Measurements from ENCODE around the gene ACP2.

ACP2 gene

GRCh38 chr11:47244448-47245350, 3.9 kb downstream of the ACP2 start:
- no peak for DNase-seq (ENCODE audit: low read depth in 2 of 2, low spot score in 1 of 2)

DNA sequence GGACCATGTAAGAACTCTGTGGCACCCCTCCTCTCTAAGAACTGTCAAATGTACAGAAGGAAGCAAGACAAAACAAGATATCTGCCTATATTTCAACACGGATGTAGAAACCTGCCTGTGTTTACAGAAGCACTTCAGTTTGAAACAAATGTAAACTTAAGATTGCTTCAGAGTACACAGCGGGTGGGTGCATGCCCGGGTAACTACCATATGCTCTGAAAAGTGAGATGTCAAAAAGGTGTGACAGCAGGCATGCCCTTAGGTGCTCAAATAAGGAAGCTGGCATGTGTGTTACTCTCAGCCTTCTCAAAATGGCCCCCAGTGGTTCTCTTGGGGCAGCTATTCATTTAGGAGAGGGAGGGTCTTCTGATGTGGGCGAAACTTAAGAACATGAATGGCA, 5.2 kb downstream of the ACP2 start:
- no peak for DNase-seq (ENCODE audit: low read depth in 2 of 2, low spot score in 1 of 2)

DNA sequence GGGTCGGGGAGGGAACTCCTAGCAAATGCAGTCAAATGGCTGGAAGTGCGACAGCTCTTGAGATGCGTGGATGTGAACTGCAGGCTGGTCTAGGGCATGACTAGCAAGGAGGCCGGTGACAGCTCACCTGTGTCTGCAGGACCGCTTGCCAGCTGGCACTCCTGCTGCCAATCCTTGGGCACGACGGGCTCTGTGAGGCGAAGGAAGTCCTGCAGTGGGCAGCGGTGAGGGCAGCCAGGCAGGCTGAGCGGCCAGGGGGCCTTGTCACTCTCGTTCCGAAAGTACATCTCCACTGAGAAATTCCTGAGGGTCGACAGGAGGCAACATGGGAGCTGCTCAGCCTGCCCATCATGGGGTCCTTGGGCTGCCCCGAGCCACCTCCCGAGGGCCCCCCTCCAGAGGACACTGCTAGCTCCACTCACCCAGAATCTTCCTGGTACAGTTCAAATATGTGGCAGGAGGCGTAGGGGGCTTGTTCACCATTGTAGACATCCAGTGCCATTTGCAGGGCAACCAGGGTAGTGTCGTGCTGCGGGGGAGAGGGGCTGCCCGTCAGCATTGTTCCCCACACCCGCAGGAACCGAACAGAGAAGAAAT, 5.9 kb downstream of the ACP2 start:
- DNase-seq (ENCODE audit: low read depth in 2 of 2, low spot score in 1 of 2): no peak

- no peak for DNase-seq (ENCODE audit: low read depth in 2 of 2, low spot score in 1 of 2)
Observed at GRCh38 chr11:47241841-47242301, 6.7 kb downstream of the ACP2 start.

GRCh38 chr11:47239852-47240251, 8.8 kb downstream of the ACP2 start:
- no peak for DNase-seq (ENCODE audit: low read depth in 2 of 2, low spot score in 1 of 2)

GRCh38 chr11:47236482-47236881, 12.1 kb downstream of the ACP2 start:
- DNase-seq (ENCODE audit: low read depth in 2 of 2, low spot score in 1 of 2): no peak

DNA sequence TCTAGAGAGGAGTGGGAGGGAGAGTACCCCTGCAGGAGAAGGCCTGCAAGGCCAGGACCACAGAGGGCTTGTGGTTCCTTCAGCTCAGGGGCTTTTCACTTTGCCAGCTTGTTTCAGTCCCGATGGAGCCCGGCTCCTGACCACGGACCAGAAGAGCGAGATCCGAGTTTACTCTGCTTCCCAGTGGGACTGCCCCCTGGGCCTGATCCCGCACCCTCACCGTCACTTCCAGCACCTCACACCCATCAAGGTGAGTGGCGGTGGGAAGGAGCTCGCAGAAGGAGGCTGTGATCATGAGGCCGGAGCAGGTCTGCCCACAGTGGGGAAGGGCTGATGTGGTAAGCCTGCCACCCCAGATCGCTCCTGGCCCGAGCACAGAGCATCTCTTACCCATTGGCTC, 13.5 kb downstream of the ACP2 start:
- DNase-seq (ENCODE audit: low read depth in 2 of 2, low spot score in 1 of 2): no peak

DNA sequence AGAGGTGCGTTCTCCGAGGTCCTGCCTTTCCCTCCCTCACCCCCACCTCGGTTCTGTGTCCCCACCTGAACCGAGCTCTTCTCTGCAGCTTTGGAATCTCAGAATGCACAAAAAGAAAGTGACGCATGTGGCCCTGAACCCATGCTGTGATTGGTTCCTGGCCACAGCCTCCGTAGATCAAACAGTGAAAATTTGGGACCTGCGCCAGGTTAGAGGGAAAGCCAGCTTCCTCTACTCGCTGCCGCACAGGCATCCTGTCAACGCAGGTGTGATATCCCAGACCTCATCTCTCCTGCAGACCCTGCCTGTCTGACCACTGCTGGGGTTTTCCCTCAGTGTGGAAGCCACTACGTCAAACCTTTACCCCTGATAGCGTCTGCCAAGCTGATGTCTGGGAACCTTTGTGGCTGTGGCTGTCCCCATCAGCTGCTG, 13.9 kb downstream of the ACP2 start:
- no peak for DNase-seq (ENCODE audit: low read depth in 2 of 2, low spot score in 1 of 2)

DNA sequence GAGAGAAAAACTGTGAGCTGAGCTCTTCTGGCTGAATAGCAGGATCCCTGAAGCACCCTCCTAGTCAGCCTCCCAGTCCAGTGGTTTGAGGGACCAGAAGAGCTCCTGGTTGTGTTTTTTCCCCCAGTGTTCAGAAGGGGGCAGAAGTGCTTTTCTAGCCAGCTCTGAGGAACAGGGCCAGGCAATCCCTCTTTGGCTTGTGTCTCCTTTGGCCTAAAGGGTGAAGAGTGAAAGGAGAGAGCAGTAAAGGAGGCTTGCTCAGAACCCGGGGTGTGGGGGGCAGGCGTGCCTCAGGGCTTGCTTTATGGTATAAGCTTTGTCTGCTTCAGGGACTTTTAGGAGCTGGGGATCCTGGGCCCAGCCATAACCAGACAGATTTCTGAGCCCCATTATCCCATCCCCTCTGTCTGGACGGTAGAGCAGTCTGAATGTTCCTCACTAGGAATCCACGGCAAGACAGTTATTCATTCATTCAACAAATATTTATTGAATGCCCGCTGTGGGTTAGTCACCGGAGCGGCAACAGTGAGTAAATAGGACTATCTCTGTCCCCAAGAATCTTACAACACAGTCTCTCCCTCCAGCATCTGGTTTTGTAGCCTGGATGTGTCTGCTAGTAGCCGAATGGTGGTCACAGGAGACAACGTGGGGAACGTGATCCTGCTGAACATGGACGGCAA, 14.5 kb downstream of the ACP2 start:
- DNase-seq (ENCODE audit: low read depth in 2 of 2, low spot score in 1 of 2): no peak

DNA sequence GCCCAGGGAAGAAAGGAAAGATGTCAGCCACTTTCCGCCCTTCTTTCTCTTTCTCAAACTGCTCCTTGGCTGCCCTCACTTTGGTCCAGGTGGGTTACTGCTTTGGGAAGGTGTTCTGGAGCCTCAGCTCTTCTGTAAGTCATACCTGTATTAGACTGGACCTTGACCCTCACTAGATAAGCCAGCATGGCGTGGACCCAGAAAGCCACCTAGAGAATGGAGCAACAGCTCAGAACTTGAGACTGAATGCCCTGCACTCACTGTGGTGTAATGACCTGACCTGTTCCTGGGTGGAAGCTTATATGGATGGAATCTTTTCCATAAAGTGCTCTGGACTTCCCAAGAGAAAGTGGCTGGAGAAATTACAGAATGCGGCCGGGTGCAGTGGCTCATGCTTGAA, 15.6 kb downstream of the ACP2 start:
- DNase-seq (ENCODE audit: low read depth in 2 of 2, low spot score in 1 of 2): no peak

GRCh38 chr11:47229161-47229560, 19.5 kb downstream of the ACP2 start:
- DNase-seq (ENCODE audit: low read depth in 2 of 2, low spot score in 1 of 2): no peak

GRCh38 chr11:47225552-47226400, 22.8 kb downstream of the ACP2 start:
- no peak for DNase-seq (ENCODE audit: low read depth in 2 of 2, low spot score in 1 of 2)

DNA sequence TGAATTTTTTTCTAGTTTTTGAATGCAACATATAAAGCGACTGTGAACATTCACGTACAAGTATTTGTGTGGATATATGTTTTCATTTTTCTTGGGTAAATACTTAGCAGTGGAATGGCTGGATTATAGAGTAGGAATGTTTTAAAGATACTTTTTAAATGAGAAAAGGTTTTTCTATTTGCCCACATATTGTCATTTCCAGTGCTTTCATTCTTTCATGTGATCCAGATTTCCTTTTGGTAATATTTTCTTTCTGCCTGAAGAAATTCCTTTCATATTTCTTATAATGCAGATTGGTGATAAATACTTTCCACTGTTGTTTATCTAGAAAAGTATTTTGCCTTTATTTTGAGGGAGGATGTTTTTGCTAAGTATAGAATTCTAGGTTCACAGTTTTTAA, 25.9 kb downstream of the ACP2 start:
- DNase-seq (ENCODE audit: low read depth in 2 of 2, low spot score in 1 of 2): no peak

- no peak for DNase-seq (ENCODE audit: low read depth in 2 of 2, low spot score in 1 of 2)
Observed at GRCh38 chr11:47220401-47220821, 28.2 kb downstream of the ACP2 start.

GRCh38 chr11:47216121-47216798, 32.4 kb downstream of the ACP2 start:
- peak; percentile 37 to 55 for DNase-seq (ENCODE audit: low read depth in 2 of 2, low spot score in 1 of 2)

DNA sequence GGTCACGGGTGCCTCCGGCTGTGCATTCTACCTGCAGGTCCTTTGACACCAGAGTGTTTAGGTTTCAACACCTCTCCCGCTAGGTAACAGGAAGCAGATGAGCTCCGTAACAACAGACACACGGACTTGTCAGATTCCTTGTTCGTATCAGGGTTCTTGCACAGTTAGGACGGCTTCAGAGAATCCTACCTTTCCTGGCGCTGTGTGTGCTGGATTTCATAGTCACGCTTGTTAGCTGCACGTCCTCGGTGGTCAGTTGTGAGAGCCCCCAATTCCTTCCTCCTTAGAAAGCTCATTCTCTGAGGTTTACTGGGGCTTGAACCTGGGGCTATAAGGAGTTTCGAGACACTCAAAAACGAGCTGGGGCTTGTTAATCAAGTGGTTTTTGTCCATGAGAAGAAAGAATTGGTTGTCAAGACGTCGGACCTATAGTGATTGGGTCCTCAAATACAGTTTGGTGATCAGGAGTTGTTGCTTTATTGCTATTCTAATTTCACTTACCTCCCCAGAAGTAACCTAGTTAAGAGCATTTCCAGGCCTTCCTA, 33.2 kb downstream of the ACP2 start:
- DNase-seq (ENCODE audit: low read depth in 2 of 2, low spot score in 1 of 2): no peak

DNA sequence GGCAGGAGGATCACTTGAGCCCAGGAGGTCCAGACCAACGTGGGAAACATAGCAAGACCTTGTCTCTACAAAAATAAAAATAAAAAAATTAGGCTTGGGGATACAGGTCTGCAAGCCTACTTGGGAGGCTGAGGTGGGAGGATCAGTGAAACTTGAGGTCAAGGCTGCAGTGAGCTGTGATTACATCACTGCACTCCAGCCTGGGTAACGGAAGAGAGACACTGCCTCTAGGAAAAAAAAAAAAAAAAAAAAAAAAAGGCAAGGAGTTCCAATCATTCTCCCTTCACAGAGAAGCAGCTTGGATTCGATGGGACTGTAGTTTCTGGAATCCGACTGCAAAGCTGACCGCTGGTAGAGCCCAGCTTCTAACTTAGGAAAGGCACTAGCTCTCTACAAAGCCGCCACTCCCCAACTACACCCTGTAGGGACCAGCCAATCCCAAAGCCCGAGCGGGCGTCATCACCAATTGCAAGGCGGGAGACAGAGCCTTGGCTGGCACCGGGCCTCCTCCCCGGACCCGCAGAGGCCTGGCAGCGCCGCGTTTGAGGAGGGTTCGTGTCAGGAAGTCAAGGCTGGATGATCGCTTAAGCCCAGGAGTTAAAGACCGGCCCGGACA, 34.6 kb downstream of the ACP2 start:
- DNase-seq (ENCODE audit: low read depth in 2 of 2, low spot score in 1 of 2): peak; percentile 67 to 68

DNA sequence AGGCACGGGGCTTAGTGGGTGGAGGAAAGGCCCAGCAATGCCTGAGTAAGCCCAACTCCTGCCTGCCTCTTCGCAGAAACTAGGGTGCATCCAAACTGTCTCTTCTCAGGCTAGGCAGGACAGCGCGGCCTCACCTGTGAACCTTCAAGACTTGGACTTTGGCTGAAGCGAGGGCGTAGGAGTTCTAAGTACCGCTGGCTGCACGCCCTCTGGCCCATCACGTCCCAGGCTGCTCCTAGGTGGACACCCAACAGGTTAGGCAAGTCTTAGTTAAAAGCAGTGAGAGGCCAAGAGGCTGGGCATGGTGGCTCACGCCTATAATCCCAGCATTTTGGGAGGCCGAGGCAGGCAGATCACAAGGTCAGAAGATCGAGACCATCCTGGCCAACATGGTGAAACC, 35.7 kb downstream of the ACP2 start:
- no peak for DNase-seq (ENCODE audit: low read depth in 2 of 2, low spot score in 1 of 2)

DNA sequence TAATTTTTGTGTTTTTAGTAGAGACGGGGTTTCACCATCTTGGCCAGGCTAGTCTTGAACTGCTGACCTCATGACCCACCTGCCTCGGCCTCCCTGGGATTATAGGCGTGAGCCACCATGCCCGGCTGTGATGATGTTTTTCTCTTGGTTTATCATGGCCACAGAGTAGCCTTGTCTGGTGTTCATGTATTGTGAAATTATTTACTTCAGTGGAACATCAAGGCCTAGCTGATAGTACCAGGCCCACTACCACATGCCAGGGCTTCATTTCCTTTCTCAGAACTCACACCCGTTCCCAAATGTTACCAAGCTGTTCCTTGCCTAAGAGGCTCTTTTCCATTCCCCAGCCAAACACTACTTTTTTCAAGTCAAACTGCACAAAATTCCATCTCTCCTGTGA, 40.0 kb downstream of the ACP2 start:
- no peak for DNase-seq (ENCODE audit: low read depth in 2 of 2, low spot score in 1 of 2)
